ENCODE data around the gene CCDC60.

DNA sequence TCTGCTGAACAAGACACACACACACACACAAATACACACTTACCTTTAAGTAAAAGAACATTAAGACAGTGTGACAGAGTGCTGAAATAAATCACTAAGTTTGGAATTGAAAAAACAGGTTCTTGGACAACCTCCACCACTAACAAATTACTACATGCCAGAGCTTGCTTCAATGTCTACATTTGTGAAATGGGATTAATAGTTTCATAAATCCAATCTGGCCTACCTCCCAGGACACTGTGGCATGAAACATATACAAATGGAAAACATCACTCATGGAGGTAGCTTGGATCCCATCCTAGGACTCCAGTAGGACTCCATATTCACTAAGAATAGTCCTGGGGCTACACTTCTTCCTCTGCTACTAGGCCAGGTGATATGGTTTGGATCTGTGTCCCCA, 8.2 kb upstream of the CCDC60 start:
- TF ChIP-seq, protein P1, sequence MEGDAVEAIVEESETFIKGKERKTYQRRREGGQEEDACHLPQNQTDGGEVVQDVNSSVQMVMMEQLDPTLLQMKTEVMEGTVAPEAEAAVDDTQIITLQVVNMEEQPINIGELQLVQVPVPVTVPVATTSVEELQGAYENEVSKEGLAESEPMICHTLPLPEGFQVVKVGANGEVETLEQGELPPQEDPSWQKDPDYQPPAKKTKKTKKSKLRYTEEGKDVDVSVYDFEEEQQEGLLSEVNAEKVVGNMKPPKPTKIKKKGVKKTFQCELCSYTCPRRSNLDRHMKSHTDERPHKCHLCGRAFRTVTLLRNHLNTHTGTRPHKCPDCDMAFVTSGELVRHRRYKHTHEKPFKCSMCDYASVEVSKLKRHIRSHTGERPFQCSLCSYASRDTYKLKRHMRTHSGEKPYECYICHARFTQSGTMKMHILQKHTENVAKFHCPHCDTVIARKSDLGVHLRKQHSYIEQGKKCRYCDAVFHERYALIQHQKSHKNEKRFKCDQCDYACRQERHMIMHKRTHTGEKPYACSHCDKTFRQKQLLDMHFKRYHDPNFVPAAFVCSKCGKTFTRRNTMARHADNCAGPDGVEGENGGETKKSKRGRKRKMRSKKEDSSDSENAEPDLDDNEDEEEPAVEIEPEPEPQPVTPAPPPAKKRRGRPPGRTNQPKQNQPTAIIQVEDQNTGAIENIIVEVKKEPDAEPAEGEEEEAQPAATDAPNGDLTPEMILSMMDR (conservative IDR thresholded peaks at IDR 0.05): no peak
- no peak for TF ChIP-seq ZFX (IDR thresholded peaks at IDR 0.05)

All from C4-2B (cell line).